ENCODE results near the gene STK17B.

Gene STK17B

DNA sequence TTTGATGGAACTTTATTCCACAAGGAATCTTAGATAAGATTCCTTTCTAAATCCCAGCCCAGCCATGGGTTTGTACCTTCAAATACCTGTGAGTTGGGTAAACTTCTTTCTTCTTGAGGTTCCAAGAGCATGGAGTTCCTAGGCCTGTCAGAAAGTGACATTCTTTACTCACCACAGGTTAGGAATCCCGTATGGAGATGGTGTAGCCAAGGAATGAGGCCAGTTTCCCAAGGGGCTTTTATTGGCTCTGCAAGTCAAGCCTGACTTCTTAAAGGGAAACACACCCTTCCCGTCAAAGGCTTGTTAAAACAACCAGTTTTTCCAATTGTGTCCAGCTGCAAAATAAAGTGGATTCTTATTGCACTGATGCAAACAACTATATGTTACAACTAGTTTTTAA is 45.8 kb downstream of the STK17B start:
- POLR2A ChIA-PET, result no interaction called here
- CTCF ChIA-PET, result interaction anchor here (0.8 kb wide), 1 partner anchor 341 kb away, joined by 3 read pairs; no protein-coding TSS in a partner anchor

DNA sequence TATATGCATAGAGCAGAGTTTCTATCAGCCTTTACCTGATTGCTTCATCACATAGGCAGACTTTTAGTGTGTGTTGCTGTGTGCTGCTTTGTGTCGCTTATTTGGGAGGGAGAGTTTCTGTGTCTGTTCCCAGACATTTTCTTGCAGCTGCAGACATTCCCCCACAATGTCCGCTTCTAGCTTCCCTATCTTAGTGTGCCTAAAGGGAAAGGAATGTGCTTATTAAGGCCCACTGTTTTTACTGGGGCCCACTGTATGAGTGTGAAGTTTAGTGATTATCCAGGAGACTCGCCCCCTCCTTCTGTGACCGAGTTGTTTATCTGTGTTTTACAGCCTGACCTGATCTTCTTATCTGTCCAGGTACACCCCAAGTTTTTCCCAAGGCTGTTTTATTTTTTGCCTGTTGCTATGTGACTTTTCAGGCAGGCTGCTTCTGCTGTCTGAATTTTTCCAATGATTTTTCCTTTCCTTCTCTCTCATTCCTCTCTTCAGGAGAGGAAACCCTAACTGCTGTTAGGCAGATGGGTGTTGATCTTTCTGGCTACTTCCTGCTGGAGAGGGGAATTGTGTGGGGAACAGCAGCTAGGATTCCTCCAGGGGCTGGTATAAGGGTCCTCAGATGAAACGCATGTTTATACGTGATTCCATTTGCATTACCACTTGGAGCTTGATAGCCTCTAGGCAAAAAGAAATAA is 47.6 kb downstream of the STK17B start:
- H3K36me3 ChIP-seq (ENCODE audit: control insufficient read depth in 2 of 2, insufficient read depth in 1 of 2, low read length in 2 of 2), result no peaks in the 10 kb centered on the region
- CTCF ChIA-PET, result no interaction called here
- no peak overlapping the region for H3K4me3 ChIP-seq (ENCODE audit: low read depth, low read length)
- no peak overlapping the region for H3K27ac ChIP-seq (ENCODE audit: extremely low read depth, low read depth, low read length)
- no peaks in the 10 kb centered on the region for H3K4me1 ChIP-seq (ENCODE audit: control insufficient read depth, insufficient read depth, low read length)
- TF ChIP-seq ZNF792 (tag by site-specific recombination; IDR thresholded peaks at IDR 0.05), result no peak
- no peak for TF ChIP-seq ZNF175 (tag by site-specific recombination; IDR thresholded peaks at IDR 0.05)
- no peak for TF ChIP-seq ZNF558 (tag by site-specific recombination; IDR thresholded peaks at IDR 0.05)
- no peak for TF ChIP-seq ZNF140 (tag by site-specific recombination; IDR thresholded peaks at IDR 0.05)
- TF ChIP-seq KLF10 (tag by site-specific recombination; IDR thresholded peaks at IDR 0.05), result no peak
- TF ChIP-seq ZNF354C (tag by site-specific recombination; IDR thresholded peaks at IDR 0.05; ENCODE audit: borderline replicate concordance, low read depth), result no peak
- no peak for TF ChIP-seq OVOL3 (tag by site-specific recombination; IDR thresholded peaks at IDR 0.05)
- TF ChIP-seq ZNF621 (tag by site-specific recombination; IDR thresholded peaks at IDR 0.05), result no peak
- no peak for TF ChIP-seq HOXC10 (CRISPR knock-in tag; IDR thresholded peaks at IDR 0.05)
- no peak for TF ChIP-seq GLIS2 (tag by site-specific recombination; IDR thresholded peaks at IDR 0.05)
- no peak for TF ChIP-seq ZNF292 (tag by site-specific recombination; IDR thresholded peaks at IDR 0.05; ENCODE audit: borderline replicate concordance, low read depth)
- H3K9me3 ChIP-seq (ENCODE audit: control insufficient read depth, insufficient read depth, low read depth, low read length), result no peaks in the 10 kb centered on the region
- POLR2A ChIA-PET, result no interaction called here

More for the DNA sequence above, 45.8 kb downstream of the STK17B start:
- TF ChIP-seq ZNF830 (tag by site-specific recombination; IDR thresholded peaks at IDR 0.05; ENCODE audit: low read depth) (no peak), ZNF184 (tag by site-specific recombination; IDR thresholded peaks at IDR 0.05) (no peak), ZNF626 (tag by site-specific recombination; IDR thresholded peaks at IDR 0.05) (no peak), KLF1 (tag by site-specific recombination; IDR thresholded peaks at IDR 0.05) (no peak), ZNF843 (tag by site-specific recombination; IDR thresholded peaks at IDR 0.05) (no peak), ZBTB17 (tag by site-specific recombination; IDR thresholded peaks at IDR 0.05) (no peak), ZNF660 (tag by site-specific recombination; IDR thresholded peaks at IDR 0.05) (no peak), ZNF558 (tag by site-specific recombination; IDR thresholded peaks at IDR 0.05) (no peak), ZNF202 (tag by site-specific recombination; IDR thresholded peaks at IDR 0.05; ENCODE audit: borderline replicate concordance) (no peak), ZNF654 (tag by site-specific recombination; IDR thresholded peaks at IDR 0.05; ENCODE audit: low read depth) (no peak), ZNF2 (tag by site-specific recombination; IDR thresholded peaks at IDR 0.05) (no peak), ZNF585B (tag by site-specific recombination; IDR thresholded peaks at IDR 0.05) (no peak), SCRT1 (tag by site-specific recombination; IDR thresholded peaks at IDR 0.05; ENCODE audit: borderline replicate concordance) (no peak), ZBTB7A (tag by site-specific recombination; IDR thresholded peaks at IDR 0.05; ENCODE audit: low read depth) (no peak)
- TF ChIP-seq, protein P1, sequence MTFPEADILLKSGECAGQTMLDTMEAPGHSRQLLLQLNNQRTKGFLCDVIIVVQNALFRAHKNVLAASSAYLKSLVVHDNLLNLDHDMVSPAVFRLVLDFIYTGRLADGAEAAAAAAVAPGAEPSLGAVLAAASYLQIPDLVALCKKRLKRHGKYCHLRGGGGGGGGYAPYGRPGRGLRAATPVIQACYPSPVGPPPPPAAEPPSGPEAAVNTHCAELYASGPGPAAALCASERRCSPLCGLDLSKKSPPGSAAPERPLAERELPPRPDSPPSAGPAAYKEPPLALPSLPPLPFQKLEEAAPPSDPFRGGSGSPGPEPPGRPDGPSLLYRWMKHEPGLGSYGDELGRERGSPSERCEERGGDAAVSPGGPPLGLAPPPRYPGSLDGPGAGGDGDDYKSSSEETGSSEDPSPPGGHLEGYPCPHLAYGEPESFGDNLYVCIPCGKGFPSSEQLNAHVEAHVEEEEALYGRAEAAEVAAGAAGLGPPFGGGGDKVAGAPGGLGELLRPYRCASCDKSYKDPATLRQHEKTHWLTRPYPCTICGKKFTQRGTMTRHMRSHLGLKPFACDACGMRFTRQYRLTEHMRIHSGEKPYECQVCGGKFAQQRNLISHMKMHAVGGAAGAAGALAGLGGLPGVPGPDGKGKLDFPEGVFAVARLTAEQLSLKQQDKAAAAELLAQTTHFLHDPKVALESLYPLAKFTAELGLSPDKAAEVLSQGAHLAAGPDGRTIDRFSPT (tag by site-specific recombination; IDR thresholded peaks at IDR 0.05), result no peak
- TF ChIP-seq, protein P2, sequence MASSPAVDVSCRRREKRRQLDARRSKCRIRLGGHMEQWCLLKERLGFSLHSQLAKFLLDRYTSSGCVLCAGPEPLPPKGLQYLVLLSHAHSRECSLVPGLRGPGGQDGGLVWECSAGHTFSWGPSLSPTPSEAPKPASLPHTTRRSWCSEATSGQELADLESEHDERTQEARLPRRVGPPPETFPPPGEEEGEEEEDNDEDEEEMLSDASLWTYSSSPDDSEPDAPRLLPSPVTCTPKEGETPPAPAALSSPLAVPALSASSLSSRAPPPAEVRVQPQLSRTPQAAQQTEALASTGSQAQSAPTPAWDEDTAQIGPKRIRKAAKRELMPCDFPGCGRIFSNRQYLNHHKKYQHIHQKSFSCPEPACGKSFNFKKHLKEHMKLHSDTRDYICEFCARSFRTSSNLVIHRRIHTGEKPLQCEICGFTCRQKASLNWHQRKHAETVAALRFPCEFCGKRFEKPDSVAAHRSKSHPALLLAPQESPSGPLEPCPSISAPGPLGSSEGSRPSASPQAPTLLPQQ (tag by site-specific recombination; IDR thresholded peaks at IDR 0.05), result no peak
- Histone ChIP-seq H3K9me3 (ENCODE audit: control insufficient read depth, insufficient read depth, low read depth, low read length) (no peaks in the 10 kb centered on the region), H3K36me3 (ENCODE audit: control insufficient read depth in 2 of 2, insufficient read depth in 1 of 2, low read length in 2 of 2) (no peaks in the 10 kb centered on the region), H3K4me3 (ENCODE audit: low read depth, low read length) (no peak overlapping the region), H3K4me1 (ENCODE audit: control insufficient read depth, insufficient read depth, low read length) (no peaks in the 10 kb centered on the region), H3K27ac (ENCODE audit: extremely low read depth, low read depth, low read length) (no peak overlapping the region)
